Activated naive CD4-positive, alpha-beta T cell treated with anti-CD3 and anti-CD28 coated beads, Interleukin-2, amount 50 U/mL, for 24 hours (primary cell): Measurements from ENCODE around the gene APP.
"Not testable (repeated sequence)": the region's sequence is repeated elsewhere in the genome, so short reads cannot be mapped to it uniquely, and the experiment has no call there.

Experiments used
- H3K27ac Mint-ChIP-seq: one replicate; pipeline ENCODE4 v1.8.0; 2021; ENCODE audit warnings: mild to moderate bottlenecking, mixed read lengths
- H3K27me3 Mint-ChIP-seq: one replicate; pipeline ENCODE4 v1.8.0; 2021; ENCODE audit warnings: mixed read lengths
- H3K36me3 Mint-ChIP-seq: one replicate; pipeline ENCODE4 v1.8.0; 2021; ENCODE audit warnings: mixed read lengths
- H3K4me1 Mint-ChIP-seq: one replicate; pipeline ENCODE4 v1.8.0; 2021; ENCODE audit warnings: mixed read lengths
- H3K4me3 Mint-ChIP-seq: one replicate; pipeline ENCODE4 v1.8.0; 2021; ENCODE audit warnings: mild to moderate bottlenecking, mixed read lengths
- H3K9me3 Mint-ChIP-seq: one replicate; pipeline ENCODE4 v1.8.0; 2021; ENCODE audit warnings: mixed read lengths

Gene APP

GRCh38 chr21:25929856-25930520 is 240.6 kb downstream of the APP start:
- Mint-ChIP-seq H3K27me3 (no peaks in the 10 kb centered on the region), H3K36me3 (peaks cover 11% of the 10 kb centered on the region), H3K9me3 (no peaks in the 10 kb centered on the region), H3K27ac (no peak overlapping the region), H3K4me1 (no peaks in the 10 kb centered on the region), H3K4me3 (no peak overlapping the region)

DNA sequence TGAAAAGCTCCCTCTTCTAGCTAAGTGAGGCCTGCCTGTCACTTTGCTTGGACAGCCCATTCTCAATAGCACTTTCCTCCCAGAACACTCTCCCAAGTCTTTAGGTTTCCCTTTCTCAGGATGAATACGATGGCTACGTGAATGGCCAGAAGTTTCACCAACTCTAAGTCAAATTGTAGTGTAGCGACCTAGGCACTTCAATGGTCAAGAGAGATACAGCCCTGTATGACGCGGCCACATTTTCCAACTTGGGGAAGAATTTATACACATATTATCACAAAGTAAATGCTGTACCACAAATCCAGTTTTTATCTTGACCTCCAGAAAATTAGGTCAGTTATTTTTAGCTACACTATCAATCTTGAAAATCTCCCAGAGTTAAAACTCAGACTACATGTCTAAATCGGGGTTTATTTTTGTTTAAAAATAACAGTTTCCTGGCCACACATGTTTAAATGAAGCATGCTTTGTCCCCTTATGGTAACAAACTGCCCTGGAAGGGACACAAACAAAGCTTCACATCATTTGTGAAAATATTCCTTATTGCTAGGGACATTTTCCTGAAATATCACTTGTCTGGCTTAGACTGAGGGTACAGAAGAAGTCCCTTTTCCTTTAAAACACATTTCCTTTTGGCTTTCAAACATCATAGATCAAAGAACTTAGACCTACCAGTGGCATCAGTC is 243.2 kb downstream of the APP start:
- Mint-ChIP-seq H3K4me1 (no peaks in the 10 kb centered on the region), H3K27ac (no peak overlapping the region), H3K4me3 (no peak overlapping the region), H3K36me3 (peaks cover 13% of the 10 kb centered on the region), H3K27me3 (no peaks in the 10 kb centered on the region), H3K9me3 (no peaks in the 10 kb centered on the region)

- no peaks in the 10 kb centered on the region for H3K9me3 Mint-ChIP-seq
- H3K27me3 Mint-ChIP-seq, result no peaks in the 10 kb centered on the region
- H3K4me1 Mint-ChIP-seq, result no peaks in the 10 kb centered on the region
- H3K27ac Mint-ChIP-seq, result no peak overlapping the region
- no peak overlapping the region for H3K4me3 Mint-ChIP-seq
- peaks cover 11% of the 10 kb centered on the region for H3K36me3 Mint-ChIP-seq
Measured at GRCh38 chr21:25925936-25926335, 244.6 kb downstream of the APP start.

DNA sequence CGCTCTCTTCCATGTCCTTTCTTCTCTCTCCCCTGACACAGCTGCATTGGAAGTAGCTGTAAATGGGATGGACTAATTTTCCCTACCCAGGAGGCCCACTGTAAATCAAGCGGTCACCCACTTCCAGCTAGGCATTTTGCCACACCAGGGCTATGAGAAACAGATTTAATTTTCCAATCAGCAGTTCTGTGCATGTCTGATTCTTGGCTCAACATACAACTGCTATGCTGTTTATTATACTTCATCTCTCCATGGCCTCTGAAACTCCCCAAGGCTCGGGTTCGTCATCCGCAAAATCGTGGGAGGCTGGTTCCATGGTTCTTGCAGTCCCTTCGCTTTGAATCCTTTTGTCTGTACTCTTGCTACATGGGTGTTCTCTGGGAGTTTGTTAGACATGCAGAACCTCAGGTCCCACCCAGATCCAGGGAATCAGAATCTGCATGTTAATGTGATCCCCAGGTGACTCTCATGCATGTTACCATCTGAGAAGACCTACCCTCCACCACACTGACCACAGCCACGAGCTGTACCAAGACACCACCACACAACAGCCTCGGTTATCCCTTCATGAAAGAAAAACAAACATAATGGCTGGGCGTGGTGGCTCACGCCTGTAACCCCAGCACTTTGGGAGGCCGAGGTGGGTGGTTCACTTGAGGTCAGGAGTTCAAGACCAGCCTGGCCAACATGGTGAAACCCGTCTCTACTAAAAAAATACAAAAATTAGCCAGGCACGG is 245.3 kb downstream of the APP start:
- Mint-ChIP-seq H3K4me3 (peak overlapping the region; percentile 19), H3K9me3 (no peaks in the 10 kb centered on the region), H3K27ac (no peak overlapping the region), H3K36me3 (peaks cover 11% of the 10 kb centered on the region), H3K27me3 (no peaks in the 10 kb centered on the region), H3K4me1 (no peaks in the 10 kb centered on the region)

DNA sequence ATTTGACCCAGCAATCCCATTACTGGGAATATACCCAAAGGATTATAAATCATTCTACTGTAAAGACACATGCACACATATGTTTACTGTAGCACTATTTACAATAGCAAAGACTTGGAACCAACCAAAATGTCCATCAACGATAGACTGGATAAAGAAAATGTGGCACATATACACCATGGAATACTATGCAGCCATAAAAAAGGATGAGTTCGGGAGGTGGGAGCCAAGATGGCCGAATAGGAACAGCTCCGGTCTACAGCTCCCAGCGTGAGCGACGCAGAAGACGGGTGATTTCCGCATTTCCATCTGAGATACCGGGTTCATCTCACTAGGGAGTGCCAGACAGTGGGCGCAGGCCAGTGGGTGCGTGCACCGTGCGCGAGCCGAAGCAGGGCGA is 252.4 kb downstream of the APP start:
- not testable (repeated sequence) for H3K27me3 Mint-ChIP-seq, H3K36me3 Mint-ChIP-seq, H3K27ac Mint-ChIP-seq, H3K4me3 Mint-ChIP-seq, H3K4me1 Mint-ChIP-seq, H3K9me3 Mint-ChIP-seq

DNA sequence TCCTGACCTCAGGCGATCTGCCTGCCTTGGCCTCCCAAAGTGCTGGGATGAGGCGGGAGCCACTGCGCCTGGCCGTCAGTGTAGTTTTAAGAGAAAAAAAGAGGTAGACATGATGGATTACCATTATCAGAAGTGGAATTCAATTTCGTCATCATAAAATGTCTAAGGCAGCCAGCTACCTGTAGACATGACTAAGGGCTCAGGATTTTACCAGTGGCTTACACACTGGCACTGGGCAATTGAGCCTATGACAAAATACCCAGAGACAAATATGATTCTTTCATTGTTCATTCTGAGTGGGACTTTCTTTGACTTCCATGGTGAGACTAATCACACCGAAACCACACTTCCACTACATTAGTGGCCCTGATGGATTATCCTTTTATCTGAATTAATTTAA is 254.3 kb downstream of the APP start:
- H3K27ac Mint-ChIP-seq, result no peak overlapping the region
- H3K4me1 Mint-ChIP-seq, result no peaks in the 10 kb centered on the region
- no peaks in the 10 kb centered on the region for H3K9me3 Mint-ChIP-seq
- no peaks in the 10 kb centered on the region for H3K27me3 Mint-ChIP-seq
- H3K4me3 Mint-ChIP-seq, result no peak overlapping the region
- H3K36me3 Mint-ChIP-seq, result no peaks in the 10 kb centered on the region

DNA sequence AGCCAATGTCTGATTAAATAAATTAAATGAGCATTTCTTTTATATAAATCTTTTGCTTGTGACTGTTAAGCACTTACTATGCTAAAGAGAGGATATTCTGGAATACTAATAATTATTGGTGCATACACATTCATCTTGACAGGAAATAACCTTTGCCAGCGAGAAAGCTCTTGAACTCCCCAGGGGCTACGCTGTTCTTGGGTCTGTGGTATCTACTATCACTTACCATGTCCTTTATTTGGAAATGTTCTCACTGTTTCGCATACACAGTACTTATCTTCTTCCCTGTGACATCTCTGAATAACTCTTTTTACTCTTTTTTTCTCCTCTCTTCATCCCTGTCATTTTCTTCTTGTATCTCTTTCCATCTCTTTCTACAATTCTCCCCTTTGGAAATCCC is 257.1 kb downstream of the APP start:
- Mint-ChIP-seq H3K27ac (no peak overlapping the region), H3K27me3 (no peaks in the 10 kb centered on the region), H3K9me3 (no peaks in the 10 kb centered on the region), H3K36me3 (peaks cover 3% of the 10 kb centered on the region), H3K4me3 (no peak overlapping the region), H3K4me1 (no peaks in the 10 kb centered on the region)

DNA sequence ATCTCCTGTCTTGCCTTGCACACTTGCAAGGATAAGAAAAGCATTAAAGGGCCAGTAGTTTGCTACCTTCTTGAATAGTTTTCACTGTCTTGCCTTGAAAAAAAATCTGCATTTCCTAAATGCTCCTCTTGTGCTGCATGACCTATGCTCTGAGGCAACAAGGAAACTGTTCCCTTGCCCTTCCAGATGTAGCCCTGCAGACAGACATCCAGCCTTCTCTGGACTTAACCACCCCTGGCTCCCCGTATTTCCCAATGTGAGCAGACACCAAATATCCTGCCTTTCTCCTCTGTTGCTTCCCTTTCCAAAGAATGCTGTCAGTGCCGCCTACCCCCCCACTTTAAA is 258.2 kb downstream of the APP start:
- H3K4me3 Mint-ChIP-seq, result no peak overlapping the region
- no peaks in the 10 kb centered on the region for H3K4me1 Mint-ChIP-seq
- no peaks in the 10 kb centered on the region for H3K27me3 Mint-ChIP-seq
- H3K27ac Mint-ChIP-seq, result no peak overlapping the region
- H3K9me3 Mint-ChIP-seq, result no peaks in the 10 kb centered on the region
- H3K36me3 Mint-ChIP-seq, result peaks cover 4% of the 10 kb centered on the region

GRCh38 chr21:25911730-25912401 is 258.7 kb downstream of the APP start:
- no peak overlapping the region for H3K4me3 Mint-ChIP-seq
- no peak overlapping the region for H3K27ac Mint-ChIP-seq
- no peaks in the 10 kb centered on the region for H3K9me3 Mint-ChIP-seq
- H3K4me1 Mint-ChIP-seq, result no peaks in the 10 kb centered on the region
- peaks cover 4% of the 10 kb centered on the region for H3K36me3 Mint-ChIP-seq
- H3K27me3 Mint-ChIP-seq, result no peaks in the 10 kb centered on the region

GRCh38 chr21:25910809-25911208 is 259.8 kb downstream of the APP start:
- no peaks in the 10 kb centered on the region for H3K27me3 Mint-ChIP-seq
- no peak overlapping the region for H3K4me3 Mint-ChIP-seq
- H3K9me3 Mint-ChIP-seq, result no peaks in the 10 kb centered on the region
- H3K27ac Mint-ChIP-seq, result no peak overlapping the region
- peaks cover 4% of the 10 kb centered on the region for H3K36me3 Mint-ChIP-seq
- no peaks in the 10 kb centered on the region for H3K4me1 Mint-ChIP-seq

- H3K27ac Mint-ChIP-seq, result no peak overlapping the region
- no peaks in the 10 kb centered on the region for H3K4me1 Mint-ChIP-seq
- H3K9me3 Mint-ChIP-seq, result no peaks in the 10 kb centered on the region
- no peak overlapping the region for H3K4me3 Mint-ChIP-seq
- peaks cover 4% of the 10 kb centered on the region for H3K36me3 Mint-ChIP-seq
- H3K27me3 Mint-ChIP-seq, result no peaks in the 10 kb centered on the region
Measured at GRCh38 chr21:25909341-25909740, 261.2 kb downstream of the APP start.

DNA sequence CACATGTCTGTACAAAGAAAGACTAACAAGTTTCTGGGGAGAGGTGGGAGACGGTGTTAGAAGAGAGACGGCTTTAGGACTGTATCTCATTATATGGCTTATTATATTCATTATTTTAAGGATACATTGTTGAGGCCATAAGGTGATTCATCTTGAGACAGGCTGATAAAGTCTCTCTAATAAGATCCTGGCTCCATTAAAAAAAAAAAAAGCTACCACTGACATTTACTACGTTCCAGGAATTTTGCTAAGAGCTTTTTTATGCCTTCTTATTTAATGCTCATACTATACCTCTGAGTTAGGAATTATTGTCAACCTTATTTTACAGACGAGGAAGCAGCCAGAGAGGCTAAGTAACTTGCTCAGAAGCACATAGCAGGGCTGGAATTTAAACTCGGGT is 262.1 kb downstream of the APP start:
- Mint-ChIP-seq H3K36me3 (peaks cover 4% of the 10 kb centered on the region), H3K27ac (no peak overlapping the region), H3K4me1 (no peaks in the 10 kb centered on the region), H3K4me3 (no peak overlapping the region), H3K27me3 (no peaks in the 10 kb centered on the region), H3K9me3 (no peaks in the 10 kb centered on the region)

DNA sequence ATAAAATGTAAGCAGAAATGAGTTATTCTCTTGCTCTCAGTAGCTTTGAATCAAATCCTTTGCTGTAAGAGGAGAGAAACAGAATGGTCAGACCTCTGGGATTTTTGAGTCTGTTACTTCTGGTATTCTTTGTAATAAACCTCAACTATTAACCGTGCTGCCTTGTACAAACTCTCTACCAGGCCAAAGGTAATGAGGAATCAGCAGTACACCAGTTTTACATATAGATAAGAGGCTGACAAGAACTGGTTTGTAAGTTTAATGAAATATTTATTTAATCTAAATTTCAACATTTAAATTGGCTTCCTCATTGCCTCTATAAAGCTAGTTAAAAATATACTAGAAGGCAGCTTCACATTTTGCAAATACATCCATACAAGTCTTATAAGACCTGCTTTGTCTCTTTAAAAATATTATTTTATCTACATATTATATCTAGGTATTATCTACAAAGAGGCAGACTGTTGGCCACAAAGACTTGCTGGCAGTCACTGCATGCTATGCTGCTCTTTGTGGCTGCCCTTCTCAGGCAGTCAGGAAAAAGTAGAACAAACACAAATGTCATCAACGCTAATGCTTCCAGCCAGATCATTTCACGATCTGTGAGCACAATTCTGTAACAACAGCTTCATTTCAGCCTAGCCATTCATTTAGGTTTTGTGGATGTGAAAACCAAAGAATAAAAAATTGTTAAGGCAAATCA is 262.8 kb downstream of the APP start:
- Mint-ChIP-seq H3K27me3 (no peaks in the 10 kb centered on the region), H3K36me3 (peaks cover 4% of the 10 kb centered on the region), H3K27ac (no peak overlapping the region), H3K4me3 (no peak overlapping the region), H3K9me3 (no peaks in the 10 kb centered on the region), H3K4me1 (no peaks in the 10 kb centered on the region)

GRCh38 chr21:25906587-25906986 is 264.0 kb downstream of the APP start:
- Mint-ChIP-seq H3K4me1 (no peaks in the 10 kb centered on the region), H3K9me3 (no peaks in the 10 kb centered on the region), H3K36me3 (peaks cover 4% of the 10 kb centered on the region), H3K27me3 (no peaks in the 10 kb centered on the region), H3K27ac (no peak overlapping the region), H3K4me3 (no peak overlapping the region)

DNA sequence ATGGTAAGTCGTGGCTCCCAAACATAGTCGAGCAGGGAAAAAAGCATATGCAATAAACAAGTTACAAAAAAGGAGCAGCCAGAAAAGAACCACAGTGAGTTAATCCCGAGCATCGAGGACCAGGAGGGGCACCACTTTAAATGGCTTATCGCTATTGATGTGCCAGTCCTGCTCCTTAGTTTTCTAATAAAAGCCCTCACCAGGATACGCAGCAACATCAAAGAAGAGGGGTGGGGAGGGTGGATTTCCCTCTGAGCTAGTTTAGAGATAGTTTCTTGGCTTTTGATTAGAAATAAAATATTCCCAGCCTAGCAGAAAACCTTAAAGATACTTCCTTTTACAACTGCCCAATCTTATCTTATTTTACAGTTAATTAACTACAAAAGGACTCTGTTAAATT is 265.4 kb downstream of the APP start:
- H3K4me3 Mint-ChIP-seq, result no peak overlapping the region

More for the DNA sequence above, 265.4 kb downstream of the APP start:
- H3K4me1 Mint-ChIP-seq, result no peaks in the 10 kb centered on the region
- no peaks in the 10 kb centered on the region for H3K27me3 Mint-ChIP-seq
- H3K27ac Mint-ChIP-seq, result no peak overlapping the region
- H3K9me3 Mint-ChIP-seq, result no peaks in the 10 kb centered on the region
- peaks cover 1% of the 10 kb centered on the region for H3K36me3 Mint-ChIP-seq
